B cell (primary cell): ENCODE measurements around the gene TENM4.

Experiments used
- CTCF ChIP-seq: fragments of 200-600 bp; IDR thresholded peaks from one replicate; pipeline ENCODE4 v1.8.0; 2022; ENCODE audit warnings: antibody characterized with exemption, mild to moderate bottlenecking
- EZH2 ChIP-seq: IDR thresholded peaks from 2 replicates; pipeline ENCODE4 v1.6.1; 2012; ENCODE audit warnings: borderline replicate concordance, low read depth, mild to moderate bottlenecking, moderate library complexity, low read length; ENCODE audit not compliant: insufficient read depth, poor library complexity, severe bottlenecking

- TF ChIP-seq CTCF (no peak), EZH2 (no peak)
These were observed 284.8 kb downstream of the TENM4 start for GRCh38 chr11:79156031-79156430.
